GM10847 (cell line): ENCODE measurements around the gene ALDH1L1.

Experiments
- POLR2A ChIP-seq: IDR thresholded peaks from 2 replicates; pipeline ENCODE4 v1.6.1; 2011; ENCODE audit not compliant: insufficient read length; ENCODE audit errors: extremely low read depth

Gene ALDH1L1

DNA sequence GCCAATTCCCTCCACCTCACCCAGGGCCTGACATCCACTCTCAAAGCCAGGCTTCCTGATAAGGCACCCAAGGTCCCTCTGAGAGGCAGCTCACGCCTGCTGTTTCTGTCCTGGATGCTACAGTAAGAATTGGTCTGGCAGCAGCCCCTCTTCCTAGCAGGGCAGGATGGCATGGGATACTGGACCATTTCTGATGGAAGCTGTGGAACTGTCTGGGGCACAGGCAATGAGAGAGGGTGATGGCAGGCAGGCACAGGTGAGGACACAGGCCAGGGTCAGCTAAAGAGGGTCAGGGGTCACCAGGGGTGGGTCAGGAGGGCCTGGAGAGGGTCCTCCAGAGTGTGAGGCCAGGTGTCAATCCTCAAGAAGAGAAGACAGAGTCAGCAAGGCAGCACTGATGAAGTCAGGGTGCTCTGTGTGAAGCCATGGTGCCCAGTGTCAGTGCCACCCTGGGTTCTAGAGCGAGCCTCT, 54.6 kb downstream of the ALDH1L1 start:
- TF ChIP-seq POLR2A, result no peak

GRCh38 chr3:126125341-126125740, 55.0 kb downstream of the ALDH1L1 start:
- no peak for TF ChIP-seq POLR2A

DNA sequence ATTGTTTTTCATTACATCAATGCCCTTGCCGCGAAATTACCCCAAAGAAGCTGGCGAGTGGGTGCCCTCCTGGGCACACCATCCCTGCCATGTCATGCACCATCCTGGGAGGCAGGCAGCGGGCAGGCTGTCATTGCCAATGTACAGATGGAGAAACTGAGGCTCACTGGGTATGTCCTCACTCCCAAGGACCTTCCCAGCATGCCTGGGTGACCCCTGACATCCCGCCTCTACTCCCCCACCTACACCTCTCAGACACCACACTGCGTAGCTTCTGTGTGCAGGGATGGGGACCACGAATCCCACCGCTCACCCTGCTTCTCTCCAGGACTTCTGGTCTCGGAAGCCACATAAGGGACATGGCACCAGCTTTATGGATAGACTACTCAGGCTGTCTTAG, 55.5 kb downstream of the ALDH1L1 start:
- TF ChIP-seq POLR2A, result no peak

DNA sequence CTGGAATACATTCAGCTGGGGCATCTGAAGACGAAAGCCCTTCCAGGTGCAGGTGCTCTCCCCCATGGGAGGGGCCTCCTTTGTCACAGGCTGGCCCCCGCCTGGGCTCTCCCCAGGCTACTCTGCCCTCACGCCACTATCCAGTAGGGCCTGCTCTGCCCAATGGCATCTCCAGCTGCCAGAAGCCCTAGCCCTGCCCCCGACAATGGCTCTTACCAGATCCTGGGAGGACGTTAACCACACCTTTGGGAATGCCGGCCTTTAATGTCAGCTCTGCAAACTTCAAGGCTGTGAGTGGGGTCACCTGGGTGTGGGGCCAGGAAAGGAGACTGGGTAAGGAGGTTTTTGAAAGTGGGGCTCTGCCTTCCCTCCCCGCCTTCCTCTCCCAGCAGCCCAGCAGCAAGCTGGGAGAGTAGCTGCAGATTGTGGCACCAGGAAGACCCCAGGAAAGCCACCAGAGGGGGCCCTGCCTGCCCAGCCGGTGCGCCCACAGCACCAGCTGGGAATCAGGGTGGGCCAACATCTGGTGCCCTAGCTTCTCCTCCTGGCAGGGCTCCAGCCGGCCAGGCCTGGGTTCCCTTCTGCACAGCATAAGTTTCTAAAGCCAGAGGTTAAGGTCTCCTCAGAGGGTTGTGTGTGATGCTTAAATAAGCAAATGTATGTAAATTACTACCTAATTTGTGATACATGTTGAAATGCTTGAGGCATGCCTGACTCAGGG, 56.1 kb downstream of the ALDH1L1 start:
- TF ChIP-seq POLR2A, result no peak

GRCh38 chr3:126121632-126122031, 58.8 kb downstream of the ALDH1L1 start:
- TF ChIP-seq POLR2A, result no peak

GRCh38 chr3:126121074-126121473, 59.3 kb downstream of the ALDH1L1 start:
- no peak for TF ChIP-seq POLR2A

DNA sequence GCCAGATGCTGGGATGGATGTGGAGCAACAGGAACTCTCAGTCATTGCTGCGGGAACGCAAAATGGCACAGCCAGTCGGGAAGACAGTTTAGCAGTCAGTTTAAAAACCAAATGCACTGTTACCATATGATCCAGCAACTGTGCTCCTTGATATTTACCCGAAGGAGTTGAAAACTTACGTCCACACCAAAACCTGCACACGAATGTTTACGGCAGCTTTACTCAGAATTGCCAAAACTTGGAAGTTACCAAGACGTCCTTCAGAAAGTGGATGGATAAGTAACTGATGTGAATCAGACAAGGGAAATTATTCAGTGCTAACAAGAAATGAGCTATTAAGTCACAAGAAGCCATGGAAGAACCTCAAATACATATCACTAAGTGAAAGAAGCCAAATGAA, 60.4 kb downstream of the ALDH1L1 start:
- TF ChIP-seq POLR2A, result no peak

DNA sequence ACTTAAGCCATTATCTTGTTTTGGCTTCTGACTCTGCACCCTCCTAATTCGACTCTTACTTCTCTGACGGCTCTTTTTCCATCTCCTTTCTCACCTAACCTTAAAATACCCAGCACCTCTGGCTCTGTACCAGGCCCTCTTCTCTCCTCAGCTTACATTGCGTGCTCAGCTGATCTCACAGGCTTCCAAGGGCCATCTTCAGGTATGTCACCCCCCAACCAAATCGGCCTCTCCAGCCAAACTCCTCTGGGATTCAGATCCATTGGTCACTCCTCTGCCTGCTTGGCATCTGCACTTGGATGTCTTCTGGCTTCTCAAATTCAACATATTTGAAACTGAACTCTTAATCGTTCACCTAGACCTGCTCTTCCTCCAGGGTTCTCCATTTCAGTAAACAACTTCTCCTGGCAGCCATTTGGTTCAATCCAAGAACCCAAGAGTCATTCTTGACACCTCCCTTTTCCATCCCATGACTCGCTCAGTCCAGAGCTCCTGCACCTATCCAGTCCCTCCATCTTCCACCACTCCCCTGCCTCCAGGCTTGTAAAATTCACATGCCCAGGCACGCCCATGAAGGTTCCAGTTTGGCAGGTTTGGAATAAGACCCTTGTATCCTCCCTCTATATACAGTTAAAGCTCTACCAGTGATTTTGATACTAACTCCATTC, 61.2 kb downstream of the ALDH1L1 start:
- no peak for TF ChIP-seq POLR2A

- TF ChIP-seq POLR2A, result no peak
Observed at GRCh38 chr3:126118591-126118990, 61.8 kb downstream of the ALDH1L1 start.

DNA sequence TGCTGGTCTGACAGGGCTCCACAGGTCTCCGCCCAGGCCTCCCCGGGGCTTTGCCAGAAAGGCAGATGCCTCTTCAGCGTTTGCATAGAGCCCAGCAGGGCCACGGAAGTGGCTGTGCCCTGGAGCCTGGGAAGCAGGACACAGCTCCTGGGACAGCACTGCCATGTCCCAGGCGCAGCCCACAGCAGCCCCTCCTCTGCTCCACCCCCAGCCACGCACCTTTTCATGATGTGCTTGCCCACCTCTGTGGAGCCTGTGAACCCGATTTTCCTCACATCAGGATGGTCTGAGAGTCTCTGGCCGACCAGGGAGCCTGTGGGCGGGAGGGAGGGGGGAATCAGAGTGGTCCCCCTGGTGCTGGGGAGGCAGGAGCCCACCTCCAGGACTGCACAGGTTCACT, 62.6 kb downstream of the ALDH1L1 start:
- TF ChIP-seq POLR2A, result no peak

GRCh38 chr3:126117212-126117611, 63.2 kb downstream of the ALDH1L1 start:
- TF ChIP-seq POLR2A, result no peak

DNA sequence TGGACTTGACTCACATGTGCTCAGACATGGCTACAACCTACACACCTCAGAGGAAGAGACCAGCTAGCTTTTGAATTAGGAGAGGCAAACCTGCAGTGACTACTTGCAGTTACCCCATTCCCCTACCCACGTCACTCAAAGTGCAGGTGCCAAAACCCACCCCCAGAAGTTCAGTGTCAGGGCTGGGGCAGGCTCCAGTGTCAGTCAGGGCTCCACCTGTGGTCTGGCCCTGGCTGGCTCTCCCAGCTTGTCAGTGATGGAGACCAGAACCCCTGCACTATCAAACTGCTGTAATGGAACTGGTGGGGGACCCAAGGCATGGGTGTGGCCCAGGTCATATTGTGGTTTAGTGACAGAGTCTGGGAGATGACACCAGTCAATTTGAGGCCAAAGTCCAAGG, 63.9 kb downstream of the ALDH1L1 start:
- TF ChIP-seq POLR2A, result no peak

DNA sequence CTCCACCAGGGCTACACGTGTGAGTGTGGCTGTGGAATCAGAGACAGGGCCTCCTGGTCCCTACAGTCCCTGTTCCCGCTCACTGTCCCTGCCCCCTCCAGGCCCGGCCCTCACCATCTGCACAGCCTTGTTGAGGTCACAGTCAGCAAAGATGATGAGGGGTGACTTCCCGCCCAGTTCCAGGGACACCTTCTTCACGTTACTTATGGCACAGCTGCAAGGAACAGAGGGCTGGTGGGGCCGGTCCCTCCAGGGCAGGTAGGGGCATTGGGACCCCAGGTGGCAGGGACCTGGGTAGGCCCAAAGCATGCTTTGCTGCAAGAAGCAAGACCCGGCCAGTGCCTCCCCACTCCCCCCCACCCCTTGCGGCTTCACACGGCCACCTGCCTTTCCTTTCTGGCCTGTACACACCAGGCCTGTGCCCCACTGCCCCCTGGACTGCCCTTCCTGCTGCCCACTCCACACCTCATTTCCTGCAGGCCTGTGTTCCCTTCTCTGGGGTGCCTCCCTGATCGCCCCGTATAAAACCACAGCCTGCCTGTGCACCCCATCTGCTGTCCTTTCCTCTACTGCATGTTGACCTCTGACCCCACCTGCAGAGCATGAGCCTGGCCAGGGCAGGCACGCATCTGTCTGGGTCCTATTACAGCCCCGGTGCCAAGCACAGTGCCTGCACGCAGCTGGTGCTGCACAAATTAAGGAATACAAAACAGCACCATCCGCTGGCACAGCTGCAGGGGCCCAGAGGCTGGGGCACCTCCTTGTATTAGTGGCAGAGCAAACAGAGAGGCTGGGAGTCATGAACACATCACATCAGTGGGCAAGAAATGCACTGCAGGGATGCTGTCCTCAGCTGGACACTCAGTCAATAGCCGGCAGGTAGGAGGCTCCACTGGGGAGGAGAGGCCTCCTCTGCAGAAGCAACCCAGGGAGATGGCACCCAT, 65.7 kb downstream of the ALDH1L1 start:
- no peak for TF ChIP-seq POLR2A

- no peak for TF ChIP-seq POLR2A
Observed at GRCh38 chr3:126113733-126114442, 66.5 kb downstream of the ALDH1L1 start.

DNA sequence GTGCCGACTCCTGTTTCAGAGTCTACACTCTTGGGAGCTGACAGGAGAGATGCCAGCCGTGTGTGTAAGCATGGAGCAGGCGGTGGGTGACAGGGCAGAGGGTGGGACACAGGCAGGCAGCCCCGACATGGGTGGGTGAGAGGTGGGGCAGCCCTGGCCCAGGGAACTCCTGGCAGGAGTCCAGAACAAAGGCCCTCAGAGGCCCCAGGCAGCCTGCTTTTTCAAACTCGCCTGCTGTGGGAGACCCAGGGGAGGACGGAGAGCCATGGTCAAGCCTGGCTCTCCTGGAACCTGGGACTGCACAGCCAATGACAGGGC, 67.2 kb downstream of the ALDH1L1 start:
- no peak for TF ChIP-seq POLR2A
